ENCODE measurements around the gene ERLIN1.

ERLIN1 gene

GRCh38 chr10:100185364-100186252 lies at the start of gene ERLIN1:
Gene ERLIN1 (minus strand): TSS chr10:100186029. CDS start chr10:100185626, 403 bp downstream.
- peak; percentile 94 for DNase-seq

- no peak for DNase-seq
Observed at GRCh38 chr10:100232101-100232500, 46.3 kb upstream of the ERLIN1 start.

- DNase-seq = no peak
Observed at GRCh38 chr10:100229819-100230422, 44.1 kb upstream of the ERLIN1 start.

- no peak for DNase-seq
Observed at GRCh38 chr10:100223879-100224278, 38.0 kb upstream of the ERLIN1 start.

- no peak for DNase-seq
Observed at GRCh38 chr10:100222529-100222928, 36.7 kb upstream of the ERLIN1 start.

GRCh38 chr10:100216006-100216405 lies 30.2 kb upstream of the ERLIN1 start:
- DNase-seq = no peak

- DNase-seq = no peak
Observed at GRCh38 chr10:100209303-100209702, 23.5 kb upstream of the ERLIN1 start.

GRCh38 chr10:100208276-100208675 lies 22.4 kb upstream of the ERLIN1 start:
- no peak for DNase-seq

GRCh38 chr10:100204370-100204769 lies 18.5 kb upstream of the ERLIN1 start:
- DNase-seq = no peak

GRCh38 chr10:100201549-100201948 lies 15.7 kb upstream of the ERLIN1 start:
- DNase-seq = no peak

- no peak for DNase-seq
Observed at GRCh38 chr10:100194711-100195110, 8.9 kb upstream of the ERLIN1 start.

GRCh38 chr10:100192350-100192749 lies 6.5 kb upstream of the ERLIN1 start:
- no peak for DNase-seq

GRCh38 chr10:100186253-100187212 lies 704 bp upstream of the ERLIN1 start:
- peak; percentile 37 for DNase-seq

GRCh38 chr10:100184840-100185239 lies 989 bp downstream of the ERLIN1 start:
- no peak for DNase-seq

- no peak for DNase-seq
Observed at GRCh38 chr10:100184426-100184825, 1.4 kb downstream of the ERLIN1 start.

- DNase-seq = no peak
Observed at GRCh38 chr10:100183481-100183880, 2.3 kb downstream of the ERLIN1 start.

GRCh38 chr10:100182908-100183307 lies 2.9 kb downstream of the ERLIN1 start:
- no peak for DNase-seq

- DNase-seq = no peak
Observed at GRCh38 chr10:100182281-100182680, 3.5 kb downstream of the ERLIN1 start.

- DNase-seq = no peak
Observed at GRCh38 chr10:100175875-100176274, 10.0 kb downstream of the ERLIN1 start.

GRCh38 chr10:100174699-100175677 lies 10.8 kb downstream of the ERLIN1 start:
- no peak for DNase-seq

- DNase-seq = no peak
Observed at GRCh38 chr10:100173035-100173434, 12.8 kb downstream of the ERLIN1 start.

GRCh38 chr10:100172349-100172748 lies 13.5 kb downstream of the ERLIN1 start:
- no peak for DNase-seq
